Endothelial cell of umbilical vein (primary cell): ENCODE data around the gene ZRANB1. TPM values are rescaled to one million over a fixed set of nuclear protein-coding genes. Genes with fewer than 3 reads are reported as not detected.

Experiments used
- BruUV-seq: library from RNA; stranded (reverse); fragments of 400-500 nt; replicated peaks from 2 replicates; lab custom pipeline; 2021; lab: Mats Ljungman, UMichigan
- CTCF ChIA-PET: fragments of 300-600, 350-600 bp; sonication (Branson Sonifier 250); formaldehyde crosslinking; loops from one replicate; lab custom pipeline; 2021; ENCODE audit warnings: antibody characterized with exemption, inconsistent platforms; lab: Charles Lee
- POLR2A ChIA-PET: fragments of 300-600, 350-600 bp; sonication (Branson Sonifier 250); formaldehyde crosslinking; loops from one replicate; lab custom pipeline; 2021; ENCODE audit warnings: antibody characterized with exemption, inconsistent platforms; lab: Charles Lee
- DNase-seq: peaks from one replicate; pipeline ENCODE4 v3.0.0-alpha.2; 2011; ENCODE audit warnings: low read depth, low spot score
- FAIRE-seq: peaks from 2 replicates; lab custom pipeline; 2011; peaks lifted over from hg19 to GRCh38; lab: Jason Lieb, UNC
- H2AFZ ChIP-seq: 2 replicates; pipeline ENCODE4 v1.6.0; 2012; ENCODE audit warnings: low read depth, low read length, control low read depth, inconsistent platforms
- H3K27ac ChIP-seq: 2 replicates; pipeline ENCODE4 v1.5.1; 2011; ENCODE audit warnings: low read depth, mild to moderate bottlenecking, control low read depth, low read length, moderate library complexity; ENCODE audit not compliant: insufficient read depth
- H3K27me3 ChIP-seq, 2 experiments: 2 replicates each; pipeline versions ENCODE4 v1.6.0 to v1.6.1; 2011; ENCODE audit warnings: low read length in 2 of 2, mixed read lengths in 1 of 2; ENCODE audit not compliant: control insufficient read depth in 2 of 2, insufficient read depth in 2 of 2
- H3K36me3 ChIP-seq, 2 experiments: 2 replicates in 1 of 2; 3 replicates in 1 of 2; pipeline ENCODE4 v1.5.1; 2011; ENCODE audit warnings: low read length in 2 of 2, mild to moderate bottlenecking in 1 of 2, moderate library complexity in 1 of 2; ENCODE audit not compliant: control insufficient read depth in 2 of 2, insufficient read depth in 2 of 2; ENCODE audit errors: extremely low read depth in 1 of 2
- H3K4me1 ChIP-seq: 3 replicates; pipeline ENCODE4 v1.5.1; 2011; ENCODE audit warnings: mild to moderate bottlenecking, low read length; ENCODE audit not compliant: control insufficient read depth, insufficient read depth; ENCODE audit errors: extremely low read depth
- H3K4me2 ChIP-seq: 2 replicates; pipeline ENCODE4 v1.6.1; 2011; ENCODE audit warnings: low read length, control low read depth, mixed read lengths; ENCODE audit not compliant: insufficient read depth
- H3K4me3 ChIP-seq, 3 experiments: fragments of 200-600 bp in 1 of 3; sonication (generic), shearing (Covaris generic) in 1 of 3; replicated peaks in 1 of 3; 2 replicates each; pipeline ENCODE4 v1.5.1; 2011 to 2016; ENCODE audit warnings: control low read depth in 3 of 3, low read length in 3 of 3, mild to moderate bottlenecking in 2 of 3, inconsistent platforms in 1 of 3, low read depth in 1 of 3, moderate library complexity in 1 of 3; ENCODE audit not compliant: insufficient read depth in 1 of 3
- H3K79me2 ChIP-seq: 2 replicates; pipeline ENCODE4 v1.6.0; 2012; ENCODE audit warnings: low read length, inconsistent platforms; ENCODE audit not compliant: control insufficient read depth, insufficient read depth
- H3K9ac ChIP-seq: replicated peaks from 2 replicates; pipeline ENCODE3; 2011; ENCODE audit warnings: low read length, control low read depth; ENCODE audit not compliant: insufficient read depth; ENCODE audit errors: extremely low read depth
- H3K9me1 ChIP-seq: replicated peaks from 3 replicates; pipeline ENCODE4 v1.6.0; 2011; ENCODE audit warnings: mild to moderate bottlenecking, low read length; ENCODE audit not compliant: control insufficient read depth, insufficient read depth; ENCODE audit errors: extremely low read depth
- H3K9me3 ChIP-seq: replicated peaks from 2 replicates; pipeline ENCODE4 v1.5.1; 2012; ENCODE audit warnings: low read length, inconsistent platforms; ENCODE audit not compliant: control insufficient read depth, insufficient read depth
- H4K20me1 ChIP-seq: replicated peaks from 2 replicates; pipeline ENCODE3; 2011; ENCODE audit warnings: mild to moderate bottlenecking, low read length; ENCODE audit not compliant: control insufficient read depth, insufficient read depth; ENCODE audit errors: extremely low read depth
- CTCF ChIP-seq, 2 donors: IDR thresholded peaks; 1 replicate in 1 of 2; 2 replicates in 1 of 2; pipeline ENCODE4 v1.5.1; 2011; ENCODE audit warnings: low read length in 2 of 2, mild to moderate bottlenecking in 2 of 2, moderate library complexity in 2 of 2, control low read depth in 1 of 2, inconsistent platforms in 1 of 2, low read depth in 1 of 2; ENCODE audit not compliant: insufficient read depth in 1 of 2; ENCODE audit errors: extremely low read depth in 1 of 2
- EZH2 ChIP-seq: IDR thresholded peaks from 2 replicates; pipeline ENCODE4 v1.6.1; 2012; ENCODE audit warnings: borderline replicate concordance, low read depth, mild to moderate bottlenecking, moderate library complexity, low read length, inconsistent platforms; ENCODE audit not compliant: severe bottlenecking
- FOS ChIP-seq: IDR thresholded peaks from 2 replicates; pipeline ENCODE4 v1.6.1; 2011; ENCODE audit warnings: mild to moderate bottlenecking, low read length, moderate library complexity, borderline replicate concordance; ENCODE audit not compliant: insufficient read depth
- GATA2 ChIP-seq: IDR thresholded peaks from 2 replicates; pipeline ENCODE4 v1.7.0; 2011; ENCODE audit warnings: low read depth, mild to moderate bottlenecking, moderate library complexity, mixed read lengths, low read length; ENCODE audit not compliant: insufficient read length, insufficient read depth
- JUN ChIP-seq: IDR thresholded peaks from 2 replicates; pipeline ENCODE4 v1.6.1; 2011; ENCODE audit warnings: borderline replicate concordance, low read depth; ENCODE audit not compliant: insufficient read length, insufficient read depth
- MAX ChIP-seq: IDR thresholded peaks from 2 replicates; pipeline ENCODE4 v1.6.1; 2011; ENCODE audit not compliant: insufficient read depth, insufficient read length
- MYC ChIP-seq: IDR thresholded peaks from one replicate; pipeline ENCODE4 v1.6.1; 2011; ENCODE audit warnings: mild to moderate bottlenecking, low read depth, low read length
- POLR2A ChIP-seq: IDR thresholded peaks from 2 replicates; pipeline ENCODE4 v1.6.1; 2012; ENCODE audit warnings: low read depth, mild to moderate bottlenecking, control low read depth, low read length
- POLR2AphosphoS5 ChIP-seq: IDR thresholded peaks from 2 replicates; pipeline ENCODE4 v1.6.1; 2012; ENCODE audit warnings: low read depth, mild to moderate bottlenecking, control low read depth, low read length, moderate library complexity; ENCODE audit not compliant: insufficient read depth
- dilution Hi-C: fragments of 300-500 bp; cut with MboI; formaldehyde crosslinking; loops from one replicate; pipeline ENCODE4 v1.15.0; 2019; ENCODE audit warnings: low sequenced_read_pairs; ENCODE audit not compliant: extremely low pct_ligation_motif_present
- intact Hi-C: fragments of 100-400 bp; cut with micrococcal nuclease; formaldehyde crosslinking; loops from one replicate; pipeline ENCODE4 v1.10.0; 2022
- polyA plus RNA-seq, 4 experiments: library from polyadenylated mRNA; depleted of rRNA in 3 of 4; stranded (reverse) in 3 of 4; unstranded in 1 of 4; fragments of >200 nt; gene quantifications; 2 replicates each; pipeline versions ENCODE4 v1.2.1 to v1.2.3, GENCODE V29; 2011 to 2012; ENCODE audit warnings: missing spikeins in 1 of 4
- total RNA-seq: library from RNA; stranded (reverse); gene quantifications from 2 replicates; pipeline ENCODE4 v1.2.3, GENCODE V29; 2021

The ZRANB1 gene
- total and polyA plus RNA-seq, 2 donors (not counting 3 experiments of a cell fraction or from before 2014, with no cell fraction given), result 6.2 to 17.7 TPM

- dilution Hi-C loops, result no loop called here
- FAIRE-seq, result no peak
Measured at GRCh38 chr10:125026036-125026931, 84.4 kb downstream of the ZRANB1 start.

More at GRCh38 chr10:125026036-125026931, 84.4 kb downstream of the ZRANB1 start:
- peaks cover 9% of the 10 kb centered on the region for H3K4me1 ChIP-seq
- H3K27ac ChIP-seq, result no peak overlapping the region
- H3K4me2 ChIP-seq, result no peak overlapping the region
- TF ChIP-seq MAX, result no peak
- TF ChIP-seq GATA2, result no peak
- TF ChIP-seq EZH2, result no peak
- no peak for TF ChIP-seq JUN
- TF ChIP-seq MYC, result no peak
- TF ChIP-seq POLR2AphosphoS5, result no peak
- no peak for TF ChIP-seq POLR2A
- no peak for TF ChIP-seq CTCF (IDR thresholded peaks at IDR 0.05; ENCODE audit: extremely low read depth in 1 of 2, insufficient read depth in 1 of 2, low read depth in 1 of 2, low read length in 2 of 2)
- no peak for TF ChIP-seq FOS
- ChIA-PET POLR2A (no interaction called here), CTCF (interaction anchor here (1.2 kb wide), 1 partner anchor 9 kb away, joined by 3 read pairs; no protein-coding TSS in a partner anchor)
- peaks cover 3 to 22% of the 10 kb centered on the region in 2 experiments for H3K36me3 ChIP-seq
- no peaks in the 10 kb centered on the region for H3K27me3 ChIP-seq
- H4K20me1 ChIP-seq, result no peaks in the 10 kb centered on the region
- no peak overlapping the region for H3K4me3 ChIP-seq
- peaks cover 69% of the 10 kb centered on the region for H3K79me2 ChIP-seq
- H3K9me3 ChIP-seq, result no peaks in the 10 kb centered on the region
- DNase-seq, result no peak
- intact Hi-C loops, result no loop called here
- H3K9ac ChIP-seq, result no peak overlapping the region
- H2AFZ ChIP-seq, result no peak overlapping the region
- BruUV-seq, result no TSS peak
- no peaks in the 10 kb centered on the region for H3K9me1 ChIP-seq
